Adipocyte (in vitro differentiated cells): ENCODE data around the gene NFYC.

Experiments
- DNase-seq: peaks from one replicate; pipeline ENCODE4 v3.0.0-alpha.2; 2015; ENCODE audit warnings: low read depth
- H3K27me3 ChIP-seq: replicated peaks from 2 replicates; pipeline ENCODE4 v1.7.0; 2013; ENCODE audit warnings: mild to moderate bottlenecking, low read length, moderate library complexity; ENCODE audit not compliant: control insufficient read depth, insufficient read depth
- H3K36me3 ChIP-seq: 2 replicates; pipeline ENCODE4 v1.7.0; 2013; ENCODE audit warnings: low read length, mild to moderate bottlenecking, moderate library complexity; ENCODE audit not compliant: control insufficient read depth, insufficient read depth, severe bottlenecking
- H3K4me1 ChIP-seq: 2 replicates; pipeline ENCODE4 v1.7.0; 2013; ENCODE audit warnings: mild to moderate bottlenecking, low read length, moderate library complexity; ENCODE audit not compliant: control insufficient read depth, insufficient read depth
- H3K4me3 ChIP-seq: 2 replicates; pipeline ENCODE4 v1.7.0; 2013; ENCODE audit warnings: mild to moderate bottlenecking, low read length, moderate library complexity
- H3K9ac ChIP-seq: 2 replicates; pipeline ENCODE4 v1.7.0; 2013; ENCODE audit warnings: mild to moderate bottlenecking, low read length, moderate library complexity
- H3K9me3 ChIP-seq: 2 replicates; pipeline ENCODE4 v1.7.0; 2013; ENCODE audit warnings: mild to moderate bottlenecking, low read length, moderate library complexity; ENCODE audit not compliant: control insufficient read depth

Gene NFYC

DNA sequence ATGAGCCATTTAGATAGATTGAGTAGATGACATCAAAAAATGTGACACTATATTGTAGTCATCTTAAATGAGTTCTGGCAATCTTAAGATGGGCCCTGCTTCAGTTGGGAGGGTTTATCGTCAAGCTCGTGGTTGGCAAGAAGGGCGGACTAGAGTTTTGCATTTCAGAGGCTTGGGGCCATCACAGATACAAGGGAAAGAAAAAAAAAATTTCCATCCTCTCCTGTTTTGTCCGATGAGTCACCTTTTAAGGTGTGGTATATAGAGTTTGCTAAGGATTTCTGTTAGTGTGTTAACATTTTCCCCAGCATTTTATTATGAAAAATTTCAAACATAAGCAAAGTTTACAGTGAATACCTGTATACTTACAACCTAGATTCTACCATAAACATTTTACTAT, 60.3 kb downstream of the NFYC start:
- no peak for DNase-seq
- H3K4me3 ChIP-seq = no peak overlapping the region
- H3K36me3 ChIP-seq = peaks cover 75% of the 10 kb centered on the region
- no peaks in the 10 kb centered on the region for H3K9me3 ChIP-seq
- no peak overlapping the region for H3K9ac ChIP-seq
- H3K27me3 ChIP-seq = no peaks in the 10 kb centered on the region
- H3K4me1 ChIP-seq = peaks cover 35% of the 10 kb centered on the region

DNA sequence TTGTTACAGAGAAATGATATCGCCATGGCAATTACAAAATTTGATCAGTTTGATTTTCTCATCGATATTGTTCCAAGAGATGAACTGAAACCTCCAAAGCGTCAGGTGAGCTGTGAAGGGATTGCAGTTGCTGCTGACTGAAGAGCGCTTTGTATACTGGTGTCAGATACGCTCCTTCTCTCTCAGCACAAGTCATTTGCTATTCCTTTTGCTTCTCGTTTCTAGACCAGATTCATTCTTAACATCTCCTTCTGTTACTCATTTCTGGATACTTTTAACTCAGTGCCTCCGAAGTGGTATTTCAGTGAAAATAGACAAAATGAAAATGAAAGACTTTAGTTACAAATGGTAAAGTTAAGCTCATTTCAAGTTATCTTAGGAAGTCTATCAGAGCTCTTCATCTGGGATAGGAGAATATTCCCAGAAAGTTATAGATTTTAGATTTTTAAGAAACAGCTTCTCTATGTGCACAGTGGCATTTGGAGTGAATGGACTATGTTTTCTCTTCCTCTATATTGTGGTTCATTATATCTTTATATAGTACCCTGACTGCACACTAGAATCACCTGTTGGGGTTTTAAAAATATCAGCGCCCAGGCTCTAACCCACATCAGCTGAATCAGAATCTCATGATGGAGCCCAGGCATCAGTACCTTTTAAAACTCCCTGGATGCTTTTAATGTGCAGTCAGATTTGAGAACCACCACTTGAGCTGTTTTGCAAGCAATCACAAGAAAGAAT, 61.8 kb downstream of the NFYC start:
- no peaks in the 10 kb centered on the region for H3K9me3 ChIP-seq
- H3K9ac ChIP-seq = no peak overlapping the region
- H3K36me3 ChIP-seq = peaks cover 80% of the 10 kb centered on the region
- DNase-seq = no peak
- no peaks in the 10 kb centered on the region for H3K27me3 ChIP-seq
- peaks cover 36% of the 10 kb centered on the region for H3K4me1 ChIP-seq
- no peak overlapping the region for H3K4me3 ChIP-seq

DNA sequence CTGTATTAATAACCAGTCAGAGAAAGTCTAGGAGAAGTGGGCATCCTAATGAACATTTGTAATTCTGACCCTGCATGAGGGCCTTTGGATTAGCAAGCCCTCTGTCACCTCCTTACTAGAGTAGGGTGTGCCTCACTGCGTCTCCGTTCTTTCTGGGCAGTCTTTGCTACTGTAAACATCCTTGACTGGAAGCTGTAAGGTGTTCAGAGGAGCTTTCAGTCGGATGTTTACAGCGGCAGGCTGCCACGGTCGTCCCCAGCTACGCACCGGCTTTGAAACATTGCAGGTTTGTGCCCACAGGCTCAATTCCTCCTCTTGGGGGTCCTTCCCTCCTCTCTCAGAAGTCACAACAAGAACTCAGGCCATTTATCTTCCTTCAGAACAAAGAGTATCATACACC, 62.7 kb downstream of the NFYC start:
- DNase-seq = no peak
- H3K4me1 ChIP-seq = peaks cover 36% of the 10 kb centered on the region
- no peak overlapping the region for H3K4me3 ChIP-seq
- H3K27me3 ChIP-seq = no peaks in the 10 kb centered on the region
- H3K9ac ChIP-seq = no peak overlapping the region
- H3K9me3 ChIP-seq = no peaks in the 10 kb centered on the region
- H3K36me3 ChIP-seq = peaks cover 81% of the 10 kb centered on the region

DNA sequence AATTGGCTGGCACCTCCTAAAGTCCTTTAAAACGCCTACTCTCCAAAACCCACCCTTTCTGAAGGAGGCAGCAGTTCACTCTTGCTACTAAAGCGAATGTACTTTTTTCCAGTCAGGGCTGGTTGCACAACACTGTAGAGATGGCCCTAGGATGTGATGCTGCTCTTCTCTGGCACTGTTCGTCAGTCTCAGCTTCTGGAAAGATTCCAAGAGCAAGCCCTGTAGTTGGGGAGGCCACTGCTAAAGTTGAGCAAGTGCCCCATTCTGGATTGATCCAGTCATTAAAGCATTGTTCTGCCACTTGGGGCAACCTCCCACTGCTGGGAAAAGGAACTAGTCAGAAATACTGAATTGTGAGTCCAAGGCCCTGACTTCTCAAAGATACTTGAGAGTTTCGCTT, 63.6 kb downstream of the NFYC start:
- Histone ChIP-seq H3K4me3 (no peak overlapping the region), H3K27me3 (no peaks in the 10 kb centered on the region), H3K4me1 (peaks cover 32% of the 10 kb centered on the region), H3K9ac (no peak overlapping the region), H3K9me3 (no peaks in the 10 kb centered on the region), H3K36me3 (peaks cover 81% of the 10 kb centered on the region)
- DNase-seq = peak; percentile 24

DNA sequence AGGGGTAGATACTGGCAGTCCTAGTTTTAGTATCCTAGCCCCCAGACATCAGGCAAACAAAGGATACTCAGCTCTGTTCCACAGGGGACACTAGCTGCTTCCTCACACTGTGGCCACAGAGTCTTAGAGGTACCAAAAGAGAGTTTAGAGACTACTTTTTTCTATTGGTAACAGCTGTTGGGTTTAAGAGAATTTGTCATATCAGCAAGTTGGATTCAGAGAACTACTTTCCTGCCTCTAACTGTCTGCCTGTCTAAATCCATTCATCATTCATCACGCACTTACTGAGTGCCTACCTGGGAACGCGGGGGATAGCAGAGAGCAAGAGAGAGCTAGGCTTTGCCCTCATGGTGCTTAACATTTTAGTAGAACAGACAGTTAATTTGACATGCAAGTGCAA, 65.0 kb downstream of the NFYC start:
- no peak for DNase-seq
- Histone ChIP-seq H3K4me3 (no peak overlapping the region), H3K9me3 (no peaks in the 10 kb centered on the region), H3K4me1 (peaks cover 32% of the 10 kb centered on the region), H3K9ac (no peak overlapping the region), H3K36me3 (peaks cover 79% of the 10 kb centered on the region), H3K27me3 (no peaks in the 10 kb centered on the region)

DNA sequence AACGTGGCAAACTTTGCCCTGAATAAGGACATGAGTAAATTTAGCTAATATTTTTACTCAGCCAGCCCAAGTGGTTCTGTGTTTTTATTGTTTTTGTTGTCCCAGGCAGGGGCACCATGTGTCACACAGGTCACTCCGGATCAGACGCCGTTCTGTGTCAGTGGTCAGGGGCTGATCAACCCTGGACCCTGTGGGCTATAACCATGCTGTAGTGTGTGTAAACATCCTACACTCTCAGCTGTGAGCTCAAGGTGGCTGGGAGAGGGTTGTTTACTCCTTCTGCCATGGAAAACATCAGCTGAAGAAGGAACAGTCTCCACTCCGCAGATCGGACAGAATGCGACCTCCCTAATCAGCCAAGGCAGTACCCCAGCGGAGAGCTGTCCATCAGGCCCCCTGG, 65.6 kb downstream of the NFYC start:
- H3K4me1 ChIP-seq = peaks cover 33% of the 10 kb centered on the region
- no peak for DNase-seq
- peaks cover 83% of the 10 kb centered on the region for H3K36me3 ChIP-seq
- H3K9me3 ChIP-seq = no peaks in the 10 kb centered on the region
- H3K27me3 ChIP-seq = no peaks in the 10 kb centered on the region
- H3K9ac ChIP-seq = no peak overlapping the region
- no peak overlapping the region for H3K4me3 ChIP-seq

DNA sequence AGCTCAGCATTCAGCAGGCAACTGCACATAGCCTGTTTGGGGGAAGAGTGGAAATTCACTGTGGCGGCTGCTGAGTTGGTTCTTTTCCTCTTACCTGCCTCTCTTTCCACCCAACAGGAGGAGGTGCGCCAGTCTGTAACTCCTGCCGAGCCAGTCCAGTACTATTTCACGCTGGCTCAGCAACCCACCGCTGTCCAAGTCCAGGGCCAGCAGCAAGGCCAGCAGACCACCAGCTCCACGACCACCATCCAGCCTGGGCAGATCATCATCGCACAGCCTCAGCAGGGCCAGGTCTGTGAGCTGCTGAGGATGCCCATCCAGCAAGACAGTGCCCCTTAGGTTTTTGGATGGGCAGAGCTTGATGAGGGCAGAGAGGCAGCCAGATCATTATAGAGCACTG, 66.5 kb downstream of the NFYC start:
- H3K9me3 ChIP-seq = no peaks in the 10 kb centered on the region
- no peak for DNase-seq
- no peak overlapping the region for H3K9ac ChIP-seq
- H3K27me3 ChIP-seq = no peaks in the 10 kb centered on the region
- H3K36me3 ChIP-seq = peaks cover 87% of the 10 kb centered on the region
- H3K4me1 ChIP-seq = peaks cover 33% of the 10 kb centered on the region
- no peak overlapping the region for H3K4me3 ChIP-seq

DNA sequence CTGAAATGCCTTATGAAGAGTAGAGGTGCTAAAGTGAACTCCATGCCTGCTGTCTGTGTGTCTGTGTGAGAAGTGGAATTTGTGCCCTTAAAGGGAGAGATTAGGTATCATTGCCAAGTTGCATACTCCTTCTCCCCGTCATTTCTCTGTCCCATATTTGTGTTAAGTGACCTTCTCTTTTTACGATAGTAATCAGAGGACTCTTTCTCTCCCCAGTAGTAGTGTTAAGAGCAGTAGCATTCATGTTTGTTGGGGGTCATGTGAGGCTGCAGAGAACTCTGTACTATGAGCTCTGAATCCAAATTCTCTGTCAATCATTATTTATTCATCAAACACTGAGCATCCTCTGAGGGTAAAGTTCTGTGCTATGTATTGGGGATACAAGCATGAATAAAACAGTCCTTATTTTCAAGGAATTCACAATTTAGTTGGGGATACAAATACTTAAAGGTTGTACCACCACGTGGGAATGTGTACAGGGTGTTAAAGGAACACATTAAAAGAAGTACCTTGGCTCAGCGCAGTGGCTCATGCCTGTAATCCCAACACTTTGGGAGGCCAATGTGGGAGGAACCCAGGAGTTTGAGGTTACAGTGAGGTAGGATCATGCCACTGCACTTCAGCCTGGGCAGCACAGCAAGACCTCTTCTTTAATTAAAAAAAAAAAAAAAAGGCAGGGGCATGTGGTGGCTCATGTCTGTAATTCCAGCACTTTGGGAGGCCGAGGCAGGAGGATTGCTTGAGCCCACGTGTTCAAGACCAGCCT, 67.3 kb downstream of the NFYC start:
- H3K36me3 ChIP-seq = peaks cover 86% of the 10 kb centered on the region

DNA sequence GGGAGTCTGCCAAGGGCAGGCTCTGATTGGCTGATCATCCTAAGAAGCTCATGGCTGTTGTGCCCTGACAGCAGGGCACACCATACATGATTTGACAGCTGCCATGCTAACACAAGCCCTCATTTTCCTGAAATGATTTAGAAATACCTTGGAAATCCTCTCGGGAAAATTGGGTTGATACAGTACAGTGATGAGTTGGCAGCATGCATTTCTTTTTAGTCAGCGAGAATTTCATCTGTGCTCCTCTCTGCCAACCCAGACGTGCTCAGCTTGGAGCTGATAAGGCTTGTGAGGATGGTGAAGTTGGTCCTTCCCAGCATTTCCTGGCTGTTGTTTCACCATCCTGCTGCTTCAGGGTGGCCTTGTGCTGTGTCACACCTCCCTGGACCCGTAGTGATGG, 69.5 kb downstream of the NFYC start:
- H3K9ac ChIP-seq = no peak overlapping the region
- peak; percentile 26 for DNase-seq
- H3K36me3 ChIP-seq = peaks cover 93% of the 10 kb centered on the region
- H3K9me3 ChIP-seq = no peaks in the 10 kb centered on the region
- H3K4me3 ChIP-seq = no peak overlapping the region
- peaks cover 17% of the 10 kb centered on the region for H3K4me1 ChIP-seq
- no peaks in the 10 kb centered on the region for H3K27me3 ChIP-seq

More for the DNA sequence above, 67.3 kb downstream of the NFYC start:
- DNase-seq = no peak
- Histone ChIP-seq H3K27me3 (no peaks in the 10 kb centered on the region), H3K4me3 (no peak overlapping the region), H3K9me3 (no peaks in the 10 kb centered on the region), H3K4me1 (peaks cover 33% of the 10 kb centered on the region), H3K9ac (no peak overlapping the region)

DNA sequence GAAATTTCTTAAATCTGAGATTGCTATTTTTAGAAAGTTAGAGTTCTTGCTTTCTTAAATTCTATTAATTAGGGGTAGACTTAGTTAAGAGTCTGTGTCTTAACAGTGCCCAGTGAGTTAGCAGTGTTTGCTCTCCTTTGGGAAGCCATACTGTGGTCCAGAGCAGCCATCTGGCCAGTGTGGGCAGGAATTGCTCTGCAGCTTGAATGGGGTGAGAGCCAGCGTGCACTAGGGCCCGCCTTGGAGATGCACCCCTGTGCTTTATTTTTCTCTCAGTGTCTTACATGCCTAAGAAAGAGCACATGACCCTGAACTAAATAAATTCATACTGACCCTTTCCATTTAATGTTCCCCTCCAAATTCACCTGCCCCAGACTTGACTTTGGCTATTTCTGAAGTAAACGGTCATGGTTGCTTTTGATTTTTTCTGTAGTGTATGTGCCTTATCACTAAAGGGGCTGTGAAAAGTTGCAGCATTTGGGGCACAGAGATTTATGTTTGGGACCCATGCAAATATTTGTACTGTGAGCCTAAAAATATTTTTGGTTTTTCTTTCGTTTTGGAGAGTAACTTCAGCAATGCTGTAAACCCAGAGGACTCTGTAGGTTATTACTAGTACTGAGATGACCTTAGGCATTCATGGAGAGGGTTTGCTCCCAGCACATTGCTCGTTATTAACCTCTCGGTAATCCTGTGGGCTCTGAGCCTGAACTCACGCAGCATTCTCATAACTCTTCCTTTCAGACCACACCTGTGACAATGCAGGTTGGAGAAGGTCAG, 70.8 kb downstream of the NFYC start:
- peaks cover 93% of the 10 kb centered on the region for H3K36me3 ChIP-seq
- no peaks in the 10 kb centered on the region for H3K9me3 ChIP-seq
- H3K4me1 ChIP-seq = peaks cover 11% of the 10 kb centered on the region
- H3K27me3 ChIP-seq = no peaks in the 10 kb centered on the region
- H3K4me3 ChIP-seq = no peak overlapping the region
- H3K9ac ChIP-seq = no peak overlapping the region
- DNase-seq = no peak
